KBM-7 (cell line): Measurements from ENCODE around the gene BRCC3.

Experiments
- DNase-seq: peaks from one replicate; pipeline ENCODE4 v3.0.0-alpha.2; 2015
- in situ Hi-C: fragments of 300-500 bp; cut with MboI; formaldehyde crosslinking; loops from 2 replicates; pipeline ENCODE4 v1.14.3; 2020; ENCODE audit warnings: low sequenced_read_pairs, low pct_unique_long_range_greater_than_20kb, mixed read lengths

The BRCC3 gene

DNA sequence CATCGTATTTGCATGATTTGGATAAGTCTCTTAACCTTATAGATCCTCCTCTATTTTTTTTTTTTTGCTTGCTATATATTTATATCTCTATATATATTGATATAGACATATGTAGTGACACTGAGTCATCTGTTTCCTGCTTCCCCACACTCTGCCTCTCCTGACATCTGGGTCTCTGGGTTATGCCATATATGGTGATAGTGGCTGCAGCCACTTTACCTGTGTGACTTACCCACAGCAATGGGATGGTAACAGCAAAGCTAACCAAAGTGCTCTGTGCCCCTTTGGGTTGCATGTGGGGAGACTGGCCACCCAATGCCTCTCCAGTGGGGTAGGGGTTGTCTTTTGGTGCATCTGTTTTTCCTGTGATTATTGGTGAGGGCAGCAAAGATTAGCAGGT, 14.8 kb upstream of the BRCC3 start:
- in situ Hi-C loops: no loop called here
- no peak for DNase-seq

DNA sequence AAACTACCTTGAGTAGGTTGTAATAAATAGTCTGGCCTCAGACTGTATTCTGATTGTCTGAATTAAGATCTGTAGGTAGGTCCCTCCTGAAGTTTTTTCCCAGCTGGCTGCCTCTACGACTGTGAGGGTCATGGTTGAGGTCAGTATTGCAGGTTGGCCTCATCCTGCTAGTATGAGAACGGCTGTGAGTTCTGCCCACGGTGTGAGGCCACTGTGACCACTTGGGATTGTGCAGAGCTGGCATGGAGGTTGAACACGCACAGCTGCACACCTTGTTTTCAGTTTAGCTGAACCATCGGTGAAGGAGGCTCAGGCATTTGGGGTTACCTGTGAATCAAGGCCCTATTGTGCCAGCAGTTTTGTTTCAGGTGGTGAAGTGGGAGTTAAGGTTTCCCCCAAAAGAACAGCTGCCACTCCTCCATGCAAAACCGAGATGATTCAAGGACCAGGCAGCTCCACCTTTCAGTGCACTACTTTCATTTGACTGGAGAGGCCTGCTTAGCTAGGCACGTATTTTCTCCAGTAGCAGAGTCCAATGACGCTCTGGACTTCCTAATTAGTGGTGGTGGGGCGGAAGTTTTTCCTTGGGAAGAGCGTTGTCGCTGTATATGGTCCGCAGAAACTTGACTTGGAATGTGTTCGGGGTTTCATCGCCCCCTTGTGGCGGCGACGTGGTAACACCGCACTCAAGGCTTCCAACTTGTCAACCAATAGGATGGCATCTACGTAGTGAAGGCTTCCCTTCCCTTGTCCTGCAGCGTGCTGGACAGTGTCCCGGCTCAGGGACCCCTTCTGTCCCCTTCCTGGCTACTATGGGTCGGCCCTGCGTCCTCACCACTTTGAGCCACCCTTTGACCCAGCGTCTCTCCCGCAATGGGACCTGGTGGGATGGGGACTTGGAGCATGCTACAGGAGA, 14.2 kb upstream of the BRCC3 start:
- in situ Hi-C loops: no loop called here

GRCh38 chrX:155061760-155062159, 9.5 kb upstream of the BRCC3 start:
- in situ Hi-C loops: no loop called here
- no peak for DNase-seq

More for the DNA sequence above, 14.2 kb upstream of the BRCC3 start:
- DNase-seq: peak; percentile 85

DNA sequence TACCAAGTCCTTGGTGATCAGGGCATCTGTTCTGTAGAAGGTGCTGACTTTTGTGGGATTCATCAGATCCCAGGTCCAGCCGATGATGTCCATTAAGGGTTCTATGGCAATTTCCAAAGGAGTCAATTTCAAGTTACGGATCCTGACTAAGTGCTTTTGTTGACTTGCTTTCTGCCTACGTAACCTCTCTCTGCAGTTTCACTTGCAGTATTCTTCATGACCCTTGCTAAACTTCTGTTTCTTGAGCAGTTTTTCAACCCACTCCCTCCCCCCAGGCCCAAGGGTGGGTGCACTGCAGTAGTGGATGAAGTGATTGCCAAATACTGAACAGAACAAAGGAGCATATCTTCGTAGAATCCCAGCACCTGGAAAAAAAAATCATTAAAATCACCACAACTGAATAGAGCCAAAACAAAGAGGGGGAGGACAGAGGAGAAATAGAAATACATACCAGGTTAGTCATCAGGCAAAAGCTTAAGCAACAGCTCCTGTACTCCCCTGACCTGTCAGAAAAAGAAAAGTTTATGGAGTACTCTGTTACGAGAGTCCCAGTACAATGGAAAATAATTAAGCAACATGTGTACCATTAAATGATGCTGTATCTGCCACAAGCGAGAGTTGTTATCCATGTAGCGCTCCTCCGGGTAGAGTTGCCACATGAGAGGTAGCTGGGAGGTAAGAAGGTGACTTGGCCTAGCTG, 6.1 kb upstream of the BRCC3 start:
- DNase-seq: no peak
- in situ Hi-C loops: no loop called here

DNA sequence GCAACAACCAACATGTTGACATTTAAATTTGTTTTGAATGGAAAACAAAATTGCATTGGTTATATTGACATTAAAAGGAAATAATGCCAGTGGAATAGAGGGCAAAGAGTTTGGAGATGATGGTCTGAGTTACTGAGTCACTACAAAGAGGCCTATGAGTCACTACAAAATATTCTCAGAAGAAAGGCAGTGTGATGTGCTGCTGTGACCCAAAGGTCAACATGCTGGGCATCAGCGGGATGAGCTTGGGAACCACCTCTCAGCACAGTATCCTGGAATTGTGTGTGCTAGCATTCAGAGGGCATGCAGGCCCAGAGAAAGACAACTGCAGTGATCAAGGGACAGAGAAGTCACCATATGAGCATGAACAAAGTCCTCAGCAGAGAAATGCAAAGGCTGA, 3.1 kb upstream of the BRCC3 start:
- in situ Hi-C loops: no loop called here
- DNase-seq: no peak

DNA sequence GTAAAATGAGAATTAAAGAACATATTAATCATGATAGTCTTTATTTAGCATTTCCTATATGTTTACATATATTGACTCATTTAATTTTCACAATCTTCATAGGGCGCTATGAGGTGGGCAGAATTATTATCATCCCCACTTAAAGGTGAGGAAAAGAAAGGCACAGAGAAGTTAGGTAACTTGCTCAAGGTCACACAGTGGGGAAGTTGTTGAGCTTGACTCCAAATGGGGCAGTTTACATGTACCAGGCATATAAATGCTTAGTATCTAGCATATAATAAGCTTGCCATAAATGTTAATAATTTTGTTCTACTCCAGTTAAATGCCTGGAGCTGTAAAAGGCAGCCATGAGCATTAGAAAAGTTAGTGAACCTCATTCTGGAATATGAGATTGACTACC, 1.9 kb upstream of the BRCC3 start:
- DNase-seq: no peak
- in situ Hi-C loops: no loop called here

DNA sequence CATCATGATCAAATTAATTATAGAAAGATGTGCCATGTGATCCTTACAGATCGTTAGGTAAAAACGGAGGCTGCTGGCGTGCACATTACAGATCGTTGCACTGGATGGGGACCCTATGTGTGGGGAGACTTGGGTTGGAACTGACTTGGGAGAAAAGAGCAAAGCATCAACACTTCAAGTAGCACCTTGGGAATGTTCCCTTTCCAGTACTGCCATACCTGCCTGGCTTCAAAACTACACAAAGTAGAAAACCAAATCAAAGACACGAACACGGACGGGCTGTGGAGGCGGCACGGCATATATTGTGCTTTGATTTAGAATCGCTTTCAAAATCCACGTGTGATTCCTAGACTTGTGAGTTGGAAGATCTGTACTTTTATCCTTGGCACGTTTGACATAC, 1.3 kb upstream of the BRCC3 start:
- DNase-seq: peak; percentile 49
- in situ Hi-C loops: no loop called here

GRCh38 chrX:155070663-155070974, 689 bp upstream of the BRCC3 start:
- DNase-seq: no peak
- in situ Hi-C loops: no loop called here

GRCh38 chrX:155071694-155072280, 479 bp downstream of the BRCC3 start:
- in situ Hi-C loops: no loop called here
- DNase-seq: no peak

DNA sequence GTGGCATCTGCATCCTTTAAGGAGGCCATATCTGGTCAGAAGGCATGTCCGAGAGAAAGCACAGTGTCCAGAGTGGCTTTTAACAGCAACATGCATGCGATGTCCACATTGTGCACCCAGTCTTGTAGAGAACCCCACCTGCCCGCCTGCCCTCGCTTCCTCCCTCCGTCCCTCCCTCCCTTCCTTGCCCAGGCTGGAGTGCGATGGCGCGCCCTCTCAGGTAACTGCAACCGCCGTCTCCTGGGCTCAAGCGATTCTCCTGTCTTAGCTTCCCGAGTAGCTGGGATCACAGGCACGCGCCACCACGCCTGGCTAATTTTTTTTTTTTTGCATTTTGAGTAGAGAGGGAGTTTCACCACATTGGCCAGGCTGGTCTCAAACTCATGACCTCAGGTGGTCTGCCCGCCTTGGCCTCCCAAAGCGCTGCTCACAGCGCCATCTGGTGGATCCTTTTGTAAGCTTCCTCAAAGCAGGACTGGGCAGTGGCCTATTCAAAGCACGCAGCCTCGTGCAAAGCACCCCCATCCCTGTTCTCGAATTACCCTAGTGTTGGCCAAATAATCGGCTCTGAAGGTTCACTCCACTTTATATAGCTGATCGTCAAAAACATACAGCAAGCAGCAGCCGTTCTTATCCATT, 15.0 kb downstream of the BRCC3 start:
- in situ Hi-C loops: no loop called here
- DNase-seq: peak; percentile 35

DNA sequence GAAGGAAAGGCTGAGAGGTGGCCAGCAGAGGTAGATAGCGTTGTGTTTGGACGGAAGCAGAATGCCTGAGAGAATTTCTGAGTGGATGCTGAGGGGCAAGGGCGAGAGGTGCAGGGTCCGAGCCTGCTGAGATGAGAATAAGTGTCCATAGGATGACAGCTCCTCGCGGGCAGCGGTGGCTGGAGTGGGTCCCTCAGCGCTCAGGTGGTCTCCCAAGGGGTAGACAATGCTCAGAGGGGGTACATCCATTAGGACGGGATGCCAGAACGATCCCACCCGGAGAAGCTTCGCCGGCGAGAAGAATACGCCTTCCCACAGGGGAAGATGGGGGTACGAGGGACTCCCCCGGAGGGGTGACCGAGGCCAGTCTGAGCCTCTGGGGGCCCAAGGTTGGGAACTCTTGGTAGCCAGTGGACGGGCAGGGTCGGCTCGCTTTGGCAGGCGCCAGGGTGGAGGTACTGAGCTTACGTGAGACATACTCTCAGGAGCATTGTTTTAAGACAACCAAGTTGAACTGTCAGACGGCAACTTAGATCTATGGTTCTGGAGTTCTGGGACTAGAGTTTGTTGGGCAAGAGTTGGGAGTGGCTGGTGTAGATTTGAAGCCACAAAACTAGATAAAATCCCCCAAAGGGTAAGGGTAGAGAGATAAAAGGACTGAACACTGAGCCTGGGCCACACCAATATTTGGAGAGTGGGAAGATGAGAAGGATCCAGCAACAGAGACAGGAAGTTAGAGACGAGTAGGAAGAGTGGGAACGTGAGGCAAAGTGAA, 15.8 kb downstream of the BRCC3 start:
- no peak for DNase-seq
- in situ Hi-C loops: no loop called here

- in situ Hi-C loops: no loop called here
Observed at GRCh38 chrX:155094468-155095061, 23.3 kb downstream of the BRCC3 start.

GRCh38 chrX:155105919-155106318, 34.6 kb downstream of the BRCC3 start:
- no peak for DNase-seq
- in situ Hi-C loops: no loop called here

More at GRCh38 chrX:155094468-155095061, 23.3 kb downstream of the BRCC3 start:
- peak; percentile 65 for DNase-seq

- DNase-seq: no peak
Observed at GRCh38 chrX:155108427-155108826, 37.1 kb downstream of the BRCC3 start.

GRCh38 chrX:155112171-155112570, 40.9 kb downstream of the BRCC3 start:
- in situ Hi-C loops: no loop called here
- DNase-seq: no peak

More at GRCh38 chrX:155108427-155108826, 37.1 kb downstream of the BRCC3 start:
- in situ Hi-C loops: no loop called here

GRCh38 chrX:155113097-155113496, 41.8 kb downstream of the BRCC3 start:
- in situ Hi-C loops: no loop called here
- no peak for DNase-seq

- DNase-seq: no peak
- in situ Hi-C loops: no loop called here
Observed at GRCh38 chrX:155115174-155115819, 44.0 kb downstream of the BRCC3 start.

- DNase-seq: no peak
- in situ Hi-C loops: no loop called here
Observed at GRCh38 chrX:155127465-155127864, 56.2 kb downstream of the BRCC3 start.
